Urinary bladder (tissue), 4 donors: ENCODE measurements around the gene CAT. TPM values are rescaled to one million over a fixed set of nuclear protein-coding genes. Genes with fewer than 3 reads are reported as not detected.
"Not testable (repeated sequence)": the region's sequence is repeated elsewhere in the genome, so short reads cannot be mapped to it uniquely, and the experiment has no call there.

ENCODE experiments used
- DNase-seq: peaks from one replicate; pipeline ENCODE4 v3.0.0-alpha.2; 2015; ENCODE audit errors: extremely low spot score
- H3K27ac ChIP-seq: one replicate; pipeline ENCODE4 v1.5.1; 2013; ENCODE audit warnings: low read depth, mild to moderate bottlenecking, moderate library complexity
- H3K36me3 ChIP-seq: one replicate; pipeline ENCODE4 v1.6.1; 2013; ENCODE audit warnings: mild to moderate bottlenecking, moderate library complexity; ENCODE audit not compliant: insufficient read depth
- H3K4me1 ChIP-seq: one replicate; pipeline ENCODE4 v1.6.1; 2013; ENCODE audit warnings: mild to moderate bottlenecking, moderate library complexity; ENCODE audit not compliant: insufficient read depth
- H3K4me3 ChIP-seq: one replicate; pipeline ENCODE4 v1.5.1; 2013; ENCODE audit warnings: low read depth, low read length
- WGBS: extraction: QIAGEN DNeasy Blood & Tissue Kit; methylation state at CpG from one replicate; pipeline ENCODE4 v1.1.7; 2013; 5-methylcytosine and 5-hydroxymethylcytosine counted together
- polyA plus RNA-seq: library from polyadenylated mRNA; stranded (reverse); fragments of 200-250 nt; gene quantifications from one replicate; pipeline ENCODE4 v1.2.3, GENCODE V29; 2013
- total RNA-seq: library from RNA; depleted of rRNA; stranded (reverse); fragments of >200 nt; gene quantifications from one replicate; pipeline ENCODE4 v1.2.3, GENCODE V29; 2014
- donor health status: healthy with polysubstance abuse.
- donor health status: healthy.

Gene CAT
- total and polyA plus RNA-seq, 2 donors = 97.0 to 165 TPM

GRCh38 chr11:34411791-34412190 is 26.9 kb upstream of the CAT start:
- Histone ChIP-seq H3K36me3 (no peaks in the 10 kb centered on the region), H3K27ac (no peak overlapping the region), H3K4me1 (no peaks in the 10 kb centered on the region), H3K4me3 (no peak overlapping the region)
- whole genome bisulfite sequencing = 88% methylated on average over 2 of the region's 2 CpGs
- DNase-seq = no peak

- Histone ChIP-seq H3K36me3 (no peaks in the 10 kb centered on the region), H3K27ac (no peak overlapping the region), H3K4me3 (no peak overlapping the region), H3K4me1 (no peaks in the 10 kb centered on the region)
- DNase-seq = no peak
- WGBS = 76% methylated on average over 1 of the region's 1 CpG
Observed at GRCh38 chr11:34413263-34413662, 25.5 kb upstream of the CAT start.

GRCh38 chr11:34415538-34415937 is 23.2 kb upstream of the CAT start:
- 70% methylated on average over 4 of the region's 4 CpGs for WGBS
- no peak overlapping the region for H3K4me3 ChIP-seq
- no peaks in the 10 kb centered on the region for H3K36me3 ChIP-seq
- H3K4me1 ChIP-seq = no peaks in the 10 kb centered on the region
- DNase-seq = no peak
- H3K27ac ChIP-seq = no peak overlapping the region

GRCh38 chr11:34416088-34416487 is 22.6 kb upstream of the CAT start:
- 37% methylated on average over 1 of the region's 1 CpG for WGBS
- no peaks in the 10 kb centered on the region for H3K36me3 ChIP-seq
- DNase-seq = no peak
- H3K4me3 ChIP-seq = no peak overlapping the region
- no peak overlapping the region for H3K27ac ChIP-seq
- no peaks in the 10 kb centered on the region for H3K4me1 ChIP-seq

GRCh38 chr11:34416766-34417165 is 22.0 kb upstream of the CAT start:
- H3K4me3 ChIP-seq = no peak overlapping the region
- no peak for DNase-seq
- H3K4me1 ChIP-seq = no peaks in the 10 kb centered on the region
- no peak overlapping the region for H3K27ac ChIP-seq
- WGBS = 33% methylated on average over 3 of the region's 3 CpGs
- no peaks in the 10 kb centered on the region for H3K36me3 ChIP-seq

- H3K36me3 ChIP-seq = no peaks in the 10 kb centered on the region
- DNase-seq = no peak
- 40% methylated on average over 1 of the region's 1 CpG for WGBS
- peaks cover 2% of the 10 kb centered on the region for H3K4me1 ChIP-seq
- H3K27ac ChIP-seq = no peak overlapping the region
- H3K4me3 ChIP-seq = no peak overlapping the region
Observed at GRCh38 chr11:34417202-34417601, 21.5 kb upstream of the CAT start.

- no peak overlapping the region for H3K4me3 ChIP-seq
- no peaks in the 10 kb centered on the region for H3K36me3 ChIP-seq
- no peak for DNase-seq
- 81% methylated on average over 2 of the region's 2 CpGs for WGBS
- no peak overlapping the region for H3K27ac ChIP-seq
- H3K4me1 ChIP-seq = peaks cover 2% of the 10 kb centered on the region
Observed at GRCh38 chr11:34419158-34419557, 19.6 kb upstream of the CAT start.

- no peaks in the 10 kb centered on the region for H3K36me3 ChIP-seq
- no peak overlapping the region for H3K27ac ChIP-seq
- H3K4me3 ChIP-seq = no peak overlapping the region
- DNase-seq = no peak
- H3K4me1 ChIP-seq = peaks cover 2% of the 10 kb centered on the region
- 77% methylated on average over 7 of the region's 7 CpGs for WGBS
Observed at GRCh38 chr11:34423300-34423699, 15.4 kb upstream of the CAT start.

- DNase-seq, H3K4me1 ChIP-seq, H3K27ac ChIP-seq, H3K4me3 ChIP-seq, H3K36me3 ChIP-seq: not testable (repeated sequence)
- WGBS = 73% methylated on average over 2 of the region's 2 CpGs
Observed at GRCh38 chr11:34424826-34425225, 13.9 kb upstream of the CAT start.

- 94% methylated on average over 1 of the region's 1 CpG for WGBS
- no peak for DNase-seq
Observed at GRCh38 chr11:34425360-34425759, 13.4 kb upstream of the CAT start.

GRCh38 chr11:34425867-34426266 is 12.9 kb upstream of the CAT start:
- H3K27ac ChIP-seq = no peak overlapping the region

More at GRCh38 chr11:34425360-34425759, 13.4 kb upstream of the CAT start:
- Histone ChIP-seq H3K27ac (no peak overlapping the region), H3K4me3 (no peak overlapping the region), H3K4me1 (peaks cover 2% of the 10 kb centered on the region), H3K36me3 (no peaks in the 10 kb centered on the region)

GRCh38 chr11:34426766-34427185 is 12.0 kb upstream of the CAT start:
- Histone ChIP-seq H3K4me3 (no peak overlapping the region), H3K4me1 (peaks cover 2% of the 10 kb centered on the region), H3K27ac (no peak overlapping the region), H3K36me3 (no peaks in the 10 kb centered on the region)
- peak; percentile 25 for DNase-seq
- 29% methylated on average over 3 of the region's 3 CpGs for WGBS

More at GRCh38 chr11:34425867-34426266, 12.9 kb upstream of the CAT start:
- peak; percentile 33 for DNase-seq
- no peak overlapping the region for H3K4me3 ChIP-seq
- WGBS = 46% methylated on average over 1 of the region's 1 CpG
- H3K36me3 ChIP-seq = no peaks in the 10 kb centered on the region
- peaks cover 2% of the 10 kb centered on the region for H3K4me1 ChIP-seq

- H3K36me3 ChIP-seq = no peaks in the 10 kb centered on the region
- H3K27ac ChIP-seq = no peak overlapping the region
- no peak overlapping the region for H3K4me3 ChIP-seq
- no peak for DNase-seq
- WGBS = 25% methylated on average over 4 of the region's 4 CpGs
- no peaks in the 10 kb centered on the region for H3K4me1 ChIP-seq
Observed at GRCh38 chr11:34427186-34427805, 11.4 kb upstream of the CAT start.

- DNase-seq = no peak
- no peaks in the 10 kb centered on the region for H3K4me1 ChIP-seq
- no peak overlapping the region for H3K4me3 ChIP-seq
- H3K36me3 ChIP-seq = no peaks in the 10 kb centered on the region
- H3K27ac ChIP-seq = no peak overlapping the region
- whole genome bisulfite sequencing = 91% methylated on average over 4 of the region's 4 CpGs
Observed at GRCh38 chr11:34431979-34432378, 6.8 kb upstream of the CAT start.

GRCh38 chr11:34432822-34433221 is 5.9 kb upstream of the CAT start:
- 83% methylated on average over 5 of the region's 5 CpGs for WGBS
- DNase-seq = no peak

More at GRCh38 chr11:34432822-34433221, 5.9 kb upstream of the CAT start:
- Histone ChIP-seq H3K36me3 (no peaks in the 10 kb centered on the region), H3K27ac (no peak overlapping the region), H3K4me1 (no peaks in the 10 kb centered on the region), H3K4me3 (no peak overlapping the region)
